ENCODE measurements around the gene CPXM1.
"Not testable (repeated sequence)": the region's sequence is repeated elsewhere in the genome, so short reads cannot be mapped to it uniquely, and the experiment has no call there.

Gene CPXM1

DNA sequence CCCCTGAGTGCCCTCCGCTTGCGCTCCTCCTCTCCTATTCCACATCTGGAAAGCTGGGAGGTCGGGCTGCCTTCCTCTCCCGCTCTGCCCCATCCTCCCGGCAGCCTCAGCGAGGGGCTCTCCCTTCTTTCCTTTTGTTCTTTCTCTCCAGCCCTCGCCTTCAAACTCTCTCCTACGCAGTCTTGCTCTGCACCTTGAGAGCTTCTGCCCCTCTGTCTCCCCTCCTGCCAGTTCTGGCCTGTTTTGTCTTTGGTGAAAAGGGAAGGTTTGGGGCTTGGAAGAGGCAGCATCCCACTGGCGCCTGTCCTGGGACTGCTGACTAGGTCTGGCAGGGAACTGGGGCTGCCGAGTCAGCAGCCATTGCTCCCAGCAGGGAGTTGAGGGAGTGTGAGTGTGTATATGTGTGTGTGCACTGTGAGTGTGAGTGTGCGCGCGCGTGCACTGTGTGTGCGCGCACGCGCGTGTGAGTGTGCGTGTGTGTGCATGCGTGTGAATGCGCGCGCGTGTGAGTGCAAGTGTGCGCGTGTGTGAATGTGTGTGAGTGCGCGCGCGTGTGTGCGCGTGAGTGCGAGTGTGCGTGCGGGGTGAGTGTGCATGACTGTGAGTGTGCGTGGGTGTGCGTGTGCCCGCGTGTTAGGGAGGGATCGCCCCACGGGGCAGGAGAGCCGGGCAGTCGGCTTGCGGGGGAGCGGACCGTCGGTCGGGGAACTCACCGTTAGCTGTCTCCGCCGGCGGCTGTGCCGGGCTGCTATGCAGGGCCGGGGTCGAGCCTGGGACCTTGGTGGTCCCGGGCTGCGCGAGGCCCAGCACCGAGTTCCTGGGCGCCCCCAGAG lies 523 bp downstream of the CPXM1 start:
- no peak for DNase-seq

DNA sequence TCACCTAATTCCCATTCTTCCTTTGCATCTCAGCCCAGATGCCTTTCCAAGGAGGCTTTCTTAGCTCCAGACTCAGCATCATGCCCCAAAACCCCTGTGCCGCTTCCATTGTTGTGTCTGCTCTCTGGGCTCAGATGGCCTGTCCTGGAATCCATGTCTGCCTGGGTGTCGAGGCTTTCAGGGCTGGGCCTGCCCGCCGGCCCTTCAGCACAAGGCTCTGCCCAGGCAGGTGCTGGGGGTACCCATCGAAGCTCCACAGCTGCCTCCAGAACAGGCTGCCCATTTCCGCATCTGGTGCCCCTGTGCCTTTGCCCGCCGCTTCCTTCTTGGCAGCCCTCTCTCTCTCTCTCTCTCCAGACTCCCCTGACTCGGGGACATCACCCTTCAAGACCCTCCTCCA lies 1.2 kb downstream of the CPXM1 start:
- DNase-seq: no peak

DNA sequence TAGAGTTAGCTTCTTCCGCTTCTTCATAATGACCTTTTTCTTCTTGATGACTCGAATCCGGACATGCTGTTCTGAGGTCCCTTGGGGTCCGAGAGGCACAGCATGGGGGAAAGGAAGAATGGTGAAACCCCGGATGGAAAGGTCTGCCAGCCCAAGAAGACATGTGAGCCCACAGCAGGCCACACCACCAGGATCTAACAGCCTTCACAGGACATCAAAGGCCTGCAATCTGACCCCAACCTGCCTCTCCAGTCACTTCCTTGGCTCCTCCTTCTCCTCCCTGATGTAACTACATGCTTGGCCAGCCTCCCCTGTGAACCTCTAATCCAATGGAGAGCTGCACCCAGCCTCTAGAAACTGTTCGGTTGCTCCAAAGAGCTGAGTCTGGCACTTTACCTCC lies 1.6 kb downstream of the CPXM1 start:
- DNase-seq: no peak

DNA sequence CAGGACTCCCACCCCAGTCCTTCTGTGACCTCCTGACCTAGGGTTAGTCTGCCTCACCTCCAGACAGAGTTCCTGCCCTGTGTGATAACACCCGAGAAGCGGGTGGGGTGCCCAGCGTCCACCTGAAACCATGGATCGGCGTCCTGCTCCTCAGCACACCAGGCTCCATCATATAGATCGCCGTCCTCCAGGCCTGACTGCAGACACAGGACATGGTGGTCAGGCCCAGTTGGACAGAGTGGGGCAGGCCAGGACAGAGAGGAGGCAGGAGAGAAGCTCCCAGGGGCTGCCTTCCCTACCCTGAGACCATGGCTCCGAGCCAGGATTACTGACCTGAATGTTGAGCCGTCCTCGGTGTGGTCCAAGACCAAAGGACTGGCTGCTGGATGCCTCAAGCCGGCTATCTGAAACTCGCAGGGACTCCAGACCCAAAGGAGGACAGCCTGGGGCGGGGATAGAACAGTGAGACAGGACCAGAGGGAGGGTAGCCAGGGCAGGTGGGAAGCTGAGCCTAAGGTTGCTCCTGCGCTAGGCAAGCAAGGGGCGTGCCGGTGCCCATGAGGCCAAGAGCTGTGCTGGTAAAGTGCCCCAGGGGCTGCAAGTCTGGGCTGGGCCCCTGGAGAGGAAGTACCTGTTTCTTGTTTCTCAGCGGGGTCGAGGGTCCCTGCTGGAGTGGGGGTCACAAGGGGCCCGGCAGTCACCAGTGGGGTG lies 2.2 kb downstream of the CPXM1 start:
- no peak for DNase-seq

DNA sequence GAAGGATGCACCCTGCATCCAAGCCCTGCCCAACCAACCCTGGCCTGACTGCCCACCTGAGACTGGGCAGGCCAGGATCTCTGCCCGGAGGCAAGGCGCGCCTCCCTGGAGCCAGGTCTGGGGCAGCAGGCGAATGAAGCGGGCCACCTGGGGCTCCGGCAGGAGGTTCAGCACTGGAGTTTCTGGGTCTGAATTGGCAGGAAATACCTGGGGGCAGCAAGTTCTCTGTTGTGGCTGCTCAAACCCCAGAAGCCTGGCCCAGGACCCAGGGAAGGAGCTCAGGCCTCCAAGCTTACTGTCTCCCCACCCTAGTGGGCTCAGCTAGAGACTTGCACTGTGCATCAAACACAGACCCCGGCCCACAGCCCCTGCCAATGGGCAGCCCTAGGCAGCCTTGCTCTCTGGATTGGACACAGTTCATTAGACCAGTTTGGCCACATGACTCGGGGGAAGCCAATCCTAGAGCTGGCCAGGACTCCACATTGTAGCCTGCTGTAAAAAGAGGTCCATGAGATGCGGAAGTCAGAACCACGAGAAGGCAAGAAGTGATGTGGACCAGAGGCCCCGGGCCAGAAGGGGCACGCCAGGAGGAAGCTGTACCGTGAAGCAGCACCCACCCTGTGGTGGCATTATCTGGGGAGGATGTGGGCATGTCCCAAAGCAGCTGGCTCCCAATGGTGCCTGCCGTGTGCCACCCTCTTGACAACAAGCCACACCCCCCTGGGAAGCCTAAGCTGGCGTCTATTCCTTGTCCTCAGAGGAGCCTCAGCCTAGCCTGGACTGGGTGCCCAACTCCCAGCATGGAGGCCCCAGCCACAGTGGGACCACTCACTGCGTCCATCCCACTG lies 3.1 kb downstream of the CPXM1 start:
- DNase-seq: no peak

DNA sequence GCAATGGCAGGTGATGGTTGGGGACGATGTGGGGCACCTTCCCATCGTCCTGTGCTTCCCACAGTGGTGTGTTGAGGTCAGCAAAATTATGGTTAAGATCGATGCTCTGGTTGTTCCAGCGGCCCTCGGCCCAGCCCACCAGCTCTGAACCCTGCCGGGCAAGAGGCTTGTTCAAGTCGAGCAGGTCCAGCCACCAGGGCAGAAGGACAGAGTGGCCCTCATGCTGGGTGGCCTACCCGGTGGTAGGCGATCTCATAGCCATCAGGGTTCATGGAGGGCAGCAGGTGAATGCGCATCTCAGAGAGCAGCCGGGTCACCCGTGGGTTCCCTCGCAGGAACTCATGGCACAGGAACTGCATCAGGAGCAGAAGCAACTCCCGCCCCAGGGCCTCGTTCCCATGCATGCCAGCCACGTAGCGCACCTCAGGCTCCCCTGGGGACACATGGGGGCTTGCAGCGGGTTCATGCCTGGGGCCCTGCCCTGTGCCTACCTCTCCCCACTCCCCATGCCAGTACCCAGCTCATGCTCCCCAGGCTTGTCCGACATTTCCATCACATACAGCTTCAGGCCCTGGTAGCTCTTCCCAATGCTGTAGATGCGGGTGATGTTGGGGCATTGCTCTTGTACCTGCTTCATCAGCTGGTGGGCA lies 4.3 kb downstream of the CPXM1 start:
- no peak for DNase-seq

DNA sequence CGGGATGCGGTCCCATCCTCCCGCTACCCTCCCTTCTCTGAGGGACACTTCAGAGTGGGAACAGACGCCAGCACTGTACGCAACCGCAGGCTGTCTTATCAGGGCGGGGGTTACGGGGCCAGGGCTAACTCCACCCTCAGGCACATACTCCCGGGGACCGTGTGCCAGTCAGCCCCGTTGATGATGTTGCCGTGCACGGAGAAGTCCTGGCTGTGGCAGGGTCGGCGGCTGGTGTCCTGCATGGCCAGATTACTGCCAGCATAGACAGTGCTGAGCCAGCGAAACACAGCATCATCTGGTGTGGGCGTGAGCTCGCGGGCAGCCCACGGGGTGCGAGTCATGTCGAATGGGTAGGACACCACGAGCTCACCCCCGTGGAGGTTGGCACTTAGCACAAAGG lies 5.0 kb downstream of the CPXM1 start:
- no peak for DNase-seq

DNA sequence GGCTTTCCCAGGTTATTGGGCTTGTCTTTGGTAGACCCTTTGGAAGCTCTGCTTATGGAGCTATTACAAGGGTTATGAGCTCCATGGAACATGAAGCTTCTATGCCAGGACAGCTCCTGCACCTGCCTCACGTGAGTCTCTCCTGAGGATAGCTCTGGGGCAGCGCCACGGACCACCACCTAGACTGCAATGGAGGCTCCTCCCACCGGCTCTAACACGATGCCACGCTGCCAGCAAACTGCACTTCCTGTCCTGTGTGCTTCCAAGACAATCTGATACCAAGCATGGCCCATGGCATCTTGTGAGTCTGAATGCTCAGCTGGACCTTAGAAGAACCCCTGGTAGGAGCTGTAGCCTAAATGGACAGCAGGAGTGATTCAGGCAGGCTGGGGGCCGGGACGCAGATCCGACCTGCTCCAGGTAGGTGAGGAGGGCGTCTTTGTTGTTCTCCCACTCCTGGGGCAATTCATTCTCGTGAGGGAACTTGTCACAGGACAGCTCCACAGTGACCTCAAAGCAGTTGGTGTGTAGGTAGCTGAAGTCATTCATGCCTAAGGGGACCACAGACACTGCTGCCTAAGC lies 5.5 kb downstream of the CPXM1 start:
- DNase-seq: no peak

DNA sequence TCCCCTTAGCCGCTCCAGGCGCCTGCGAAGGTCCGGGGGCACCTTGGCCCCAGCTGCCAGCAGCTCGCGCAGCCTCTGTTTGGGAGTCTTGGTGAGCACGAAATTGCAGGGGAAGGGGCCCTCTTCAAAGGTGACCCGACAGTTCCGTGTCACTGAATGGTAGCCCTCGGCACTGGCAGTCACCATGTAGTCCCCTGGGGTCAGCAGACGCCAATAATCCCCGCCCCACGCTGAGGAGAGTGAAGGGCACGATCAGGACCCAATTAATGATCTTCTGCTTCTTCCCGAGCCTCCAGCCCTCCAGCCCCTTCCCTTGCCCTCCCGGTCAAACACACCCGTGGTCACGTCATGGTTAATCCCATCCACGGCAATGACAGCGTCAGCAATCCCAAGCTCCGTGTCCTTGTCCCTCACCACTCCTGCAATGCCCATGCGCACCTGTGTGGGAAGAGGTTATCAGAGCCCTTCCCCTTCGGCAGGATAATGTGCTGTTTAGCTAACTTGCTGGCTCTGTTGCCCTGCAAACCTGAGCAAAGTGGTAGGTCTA lies 6.2 kb downstream of the CPXM1 start:
- no peak for DNase-seq

DNA sequence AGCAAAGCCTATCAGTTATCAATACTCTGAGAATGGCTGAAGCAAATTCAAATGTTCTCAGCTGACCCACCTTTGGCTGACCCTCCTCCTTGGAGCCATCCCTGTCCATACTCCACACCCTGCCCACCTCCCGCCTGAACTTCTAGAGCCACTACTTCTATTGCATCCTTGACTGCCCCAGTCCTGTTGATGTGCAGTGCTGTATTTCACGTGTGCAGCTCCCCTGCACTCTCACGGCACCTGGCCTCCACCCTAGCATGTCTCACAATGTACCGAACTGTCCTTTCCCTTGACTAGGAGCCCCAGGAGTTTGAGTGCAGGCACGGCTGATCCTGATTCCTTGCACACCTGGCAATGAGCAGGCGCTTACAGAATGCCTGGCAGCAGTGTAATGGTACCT lies 7.0 kb downstream of the CPXM1 start:
- no peak for DNase-seq

DNA sequence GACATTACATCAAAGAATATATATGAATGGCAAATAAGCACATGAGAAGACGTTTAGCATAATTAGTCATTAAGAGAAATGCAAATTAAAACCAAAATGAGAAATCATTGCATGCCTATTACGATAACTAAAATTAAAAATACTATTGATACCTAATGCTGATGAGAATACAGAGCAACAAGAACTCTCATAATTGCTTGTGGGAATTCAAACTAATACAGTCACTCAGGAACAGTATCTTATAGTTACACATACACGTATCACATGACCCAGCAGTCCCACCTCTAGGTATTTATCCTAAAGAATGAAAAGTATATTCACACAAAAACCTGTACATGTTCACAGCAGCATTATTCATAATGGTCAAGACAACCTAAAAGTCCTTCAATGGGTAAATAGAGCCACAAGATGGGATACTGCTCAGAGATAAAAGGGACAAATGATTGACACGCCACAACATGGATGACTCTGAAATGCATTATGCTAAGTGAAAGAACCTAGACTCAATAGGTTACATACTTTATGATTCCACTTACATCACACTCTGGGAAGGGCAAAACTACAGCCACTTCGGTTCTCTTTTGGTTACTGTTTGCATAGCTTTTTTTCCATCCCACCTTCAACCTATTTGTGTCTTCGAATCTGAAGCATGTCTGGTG lies 16.4 kb downstream of the CPXM1 start:
- no peak for DNase-seq

DNA sequence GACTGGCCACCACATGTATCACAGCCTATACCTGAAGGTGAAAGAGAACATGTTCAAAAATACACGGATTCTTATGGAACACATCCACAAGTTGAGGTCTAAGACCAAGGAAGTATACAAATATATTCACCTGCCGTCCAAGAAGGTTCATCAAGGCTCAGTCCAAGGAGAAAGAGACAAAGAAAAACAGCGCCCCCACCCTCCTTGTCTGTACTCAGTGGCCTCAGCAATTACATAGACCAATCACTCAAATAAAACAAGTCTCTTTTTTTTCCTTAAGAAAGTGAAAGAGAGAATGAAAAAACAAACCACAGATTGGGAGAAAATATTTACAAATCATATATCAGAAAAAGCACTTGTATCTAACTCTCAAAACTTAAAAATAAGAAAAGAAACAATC lies 19.5 kb downstream of the CPXM1 start:
- no peak for DNase-seq

DNA sequence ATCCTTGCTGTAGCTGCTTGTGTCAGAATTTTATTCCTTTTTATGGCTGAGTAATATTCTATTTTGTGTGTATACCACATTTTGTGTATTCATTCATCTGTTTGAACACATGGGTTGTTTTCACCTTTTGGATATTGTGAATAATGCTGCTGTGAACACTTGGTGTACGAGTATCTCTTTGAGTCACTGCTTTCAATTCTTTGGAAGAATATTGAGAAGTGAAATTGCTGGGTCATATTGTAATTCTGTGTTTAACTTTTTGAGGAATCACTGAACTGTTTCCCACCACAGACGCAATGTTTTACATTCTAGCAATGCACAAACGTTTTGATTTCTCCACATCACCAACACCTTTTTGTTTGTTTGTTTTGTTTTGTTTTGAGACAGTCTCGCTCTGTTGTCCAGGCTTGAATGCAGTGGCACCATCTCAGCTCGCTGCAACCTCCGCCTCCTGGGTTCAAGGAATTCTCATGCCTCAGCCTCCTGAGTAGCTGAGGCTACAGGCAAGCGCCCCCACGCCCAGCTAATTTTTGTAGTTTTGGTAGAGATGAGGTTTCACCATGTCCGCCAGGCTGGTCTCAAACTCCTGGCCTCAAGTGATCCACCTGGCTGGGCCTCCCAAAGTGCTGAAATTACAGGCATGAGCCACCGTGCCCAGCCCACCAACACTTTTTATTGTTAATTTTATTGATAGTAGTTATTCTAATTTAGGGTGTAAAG lies 21.7 kb downstream of the CPXM1 start:
- DNase-seq: no peak

DNA sequence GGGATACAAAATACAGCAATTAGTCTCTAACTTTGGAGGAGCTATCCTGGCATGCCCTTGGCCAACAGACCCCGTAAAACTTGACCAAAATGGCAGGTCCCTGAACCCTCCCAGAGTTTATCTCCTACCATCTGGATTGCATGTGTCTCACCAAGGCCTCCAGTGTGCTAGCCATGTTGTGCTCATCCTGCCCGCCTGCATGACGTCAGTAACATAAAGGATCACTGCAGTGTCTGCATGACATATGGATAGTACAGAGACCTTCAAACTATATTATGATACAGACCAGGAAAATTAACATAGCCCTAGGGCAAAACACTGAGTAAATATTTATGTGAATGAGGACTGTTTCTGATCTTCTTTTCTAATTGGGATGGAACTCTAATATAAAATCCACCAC lies 25.3 kb downstream of the CPXM1 start:
- DNase-seq: no peak

DNA sequence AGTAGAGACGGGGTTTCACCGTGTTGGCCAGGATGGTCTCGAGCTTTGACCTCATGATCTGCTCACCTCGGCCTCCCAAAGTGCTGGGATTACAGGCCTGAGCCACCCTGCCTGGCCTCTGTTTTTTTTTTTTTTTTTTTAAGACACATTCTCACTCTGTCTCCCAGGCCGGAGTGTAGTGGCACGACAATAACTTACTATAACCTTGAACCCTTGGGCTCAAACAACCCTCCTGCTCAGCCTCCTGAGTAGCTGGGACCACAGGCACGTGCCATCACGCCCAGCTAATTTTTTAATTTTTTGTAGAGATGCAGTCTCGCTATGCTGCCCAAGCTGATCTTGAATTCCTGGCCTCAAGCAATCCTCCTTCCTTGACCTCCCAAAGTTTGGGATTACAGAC lies 26.6 kb downstream of the CPXM1 start:
- DNase-seq: no peak

DNA sequence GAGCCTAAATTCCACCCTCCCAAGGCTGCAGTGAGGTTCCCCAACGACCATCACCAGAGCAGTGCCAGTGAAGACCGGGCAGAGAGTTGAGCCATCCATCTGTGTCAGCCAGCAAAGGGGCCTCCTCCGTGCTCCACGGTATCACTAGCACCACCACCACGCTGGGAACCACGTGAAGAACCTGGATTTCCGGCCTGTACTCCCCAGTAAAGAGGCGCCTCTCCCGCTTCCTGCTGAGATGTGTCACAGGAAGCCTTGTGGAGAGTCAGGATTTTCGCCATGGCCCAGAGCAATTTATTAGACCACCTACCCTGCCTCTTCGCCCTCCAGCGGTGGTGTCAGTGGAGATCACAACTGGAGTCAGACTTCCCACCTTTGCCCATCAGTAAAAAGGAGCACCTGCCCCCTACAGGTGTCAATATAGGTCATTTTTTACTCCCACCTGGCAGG lies 28.8 kb downstream of the CPXM1 start:
- no peak for DNase-seq

DNA sequence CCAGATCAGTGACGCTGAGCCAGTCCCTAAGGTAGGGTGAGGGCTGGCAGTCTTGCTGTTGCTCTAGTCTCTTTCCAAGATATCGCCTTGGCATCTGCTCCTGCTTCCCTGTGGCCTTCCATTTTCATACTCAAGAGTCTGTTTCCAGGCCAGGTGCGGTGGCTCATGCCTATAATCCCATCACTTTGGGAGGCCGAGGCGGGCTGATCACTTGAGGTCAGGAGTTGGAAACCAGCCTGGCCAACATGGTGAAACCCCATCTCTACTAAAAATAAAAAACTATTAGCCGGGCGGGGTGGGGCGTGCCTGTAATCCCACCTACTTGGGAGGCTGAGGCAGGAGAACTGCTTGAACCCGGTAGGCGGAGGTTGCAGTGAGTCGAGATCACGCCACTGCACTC lies 30.3 kb downstream of the CPXM1 start:
- DNase-seq: not testable (repeated sequence)

DNA sequence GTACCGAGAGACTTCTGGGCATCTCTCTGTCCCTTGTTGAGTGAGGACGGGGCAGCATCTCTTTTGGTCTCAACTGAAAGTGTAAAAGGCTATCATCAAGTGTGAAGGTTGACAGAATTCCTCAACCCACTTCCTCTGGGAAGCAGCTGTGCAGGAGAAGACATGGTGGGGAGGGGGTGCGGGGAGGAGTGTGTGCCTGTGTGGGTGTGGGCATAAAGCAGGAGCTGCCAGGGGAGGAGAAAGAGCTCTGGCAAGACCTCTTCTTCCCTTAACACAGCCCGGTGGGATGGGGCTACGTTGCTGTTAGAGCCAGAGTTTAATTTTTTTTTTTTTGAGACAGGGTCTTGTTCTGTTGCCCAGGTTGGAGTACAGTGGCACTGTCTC lies 31.8 kb downstream of the CPXM1 start:
- no peak for DNase-seq

DNA sequence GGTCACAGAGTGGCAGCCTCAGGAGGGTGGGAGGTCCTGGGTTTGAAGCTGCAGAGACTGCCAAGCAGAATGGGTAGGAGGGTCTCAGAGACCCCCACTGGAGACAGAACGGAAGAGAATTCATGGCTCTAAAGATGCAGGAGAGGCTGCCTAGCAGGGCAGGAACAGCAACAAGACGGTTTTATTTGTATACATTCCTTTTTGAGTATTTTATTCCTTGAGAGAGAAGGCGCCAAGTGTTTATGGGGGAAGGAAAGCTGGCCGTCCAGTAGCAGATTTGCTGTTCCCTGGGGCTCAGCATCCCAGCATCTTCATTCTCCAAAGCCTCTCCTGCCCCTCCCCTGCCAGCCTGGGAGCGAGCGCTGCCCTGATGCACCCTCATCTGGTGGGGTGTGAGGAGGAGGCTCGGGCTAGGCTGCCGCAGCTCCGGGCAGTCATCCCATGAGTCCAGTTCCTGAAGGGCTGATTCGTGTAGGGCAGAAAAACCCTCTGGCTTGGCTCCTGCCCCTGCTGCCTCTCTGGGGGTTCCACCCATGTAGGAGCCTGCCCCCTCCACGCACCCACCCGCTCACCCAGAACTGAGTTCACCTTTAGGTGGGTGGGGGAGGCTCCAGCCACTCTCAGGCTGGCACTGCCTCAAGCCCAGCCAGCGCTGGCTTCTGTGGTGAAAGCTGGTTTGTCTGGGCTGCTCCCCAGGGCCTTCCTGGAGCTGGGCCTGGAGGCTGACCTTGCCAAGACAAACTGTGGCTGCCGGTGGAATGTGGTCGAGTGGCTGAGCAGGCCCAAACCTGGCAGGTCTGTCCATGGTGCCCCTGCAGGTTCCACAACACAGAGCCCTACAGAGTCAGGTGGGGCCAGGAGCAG lies 32.4 kb downstream of the CPXM1 start:
- DNase-seq: no peak

DNA sequence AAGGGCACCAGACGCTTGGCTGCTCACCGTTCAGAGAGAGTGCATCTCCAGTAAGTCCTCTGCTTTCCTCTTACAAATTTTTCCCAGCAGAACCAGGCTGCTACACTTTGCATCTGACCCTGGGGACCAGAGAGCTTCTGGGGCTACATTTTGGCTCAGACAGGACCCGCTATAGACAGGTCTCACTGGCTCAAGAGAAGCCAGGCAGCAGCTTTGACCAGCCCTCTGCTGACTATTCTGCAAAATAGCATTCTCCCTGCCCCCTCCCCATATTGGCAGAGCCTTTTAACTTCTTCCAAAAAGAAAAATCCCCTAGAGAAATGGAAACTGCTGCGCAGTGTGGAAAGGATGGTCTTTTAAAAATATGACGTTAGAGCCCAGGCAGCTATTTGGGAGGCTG lies 37.2 kb downstream of the CPXM1 start:
- DNase-seq: no peak

Measured in CD4-positive, alpha-beta T cell treated with Interleukin-17A for 1 hour (primary cell).